A549 (cell line): Measurements from ENCODE around the gene AFG1L. TPM values are rescaled to one million over a fixed set of nuclear protein-coding genes. Genes with fewer than 3 reads are reported as not detected.
"Not testable (repeated sequence)": the region's sequence is repeated elsewhere in the genome, so short reads cannot be mapped to it uniquely, and the experiment has no call there.

ENCODE experiments used
- ATAC-seq, 2 experiments: fragments of 200-7000 bp in 1 of 2; fragments of >200 bp in 1 of 2; cut with Nextera tagmentation in 1 of 2; cut with Tn5 transposase in 1 of 2; 3 replicates each; pipeline versions ENCODE4 v1.8.0 to v1.9.1; 2018 to 2020; ENCODE audit warnings: mild to moderate bottlenecking in 1 of 2, moderate library complexity in 1 of 2
- CTCF ChIA-PET: fragments of 300-600 bp; sonication (Branson Sonifier 250); formaldehyde crosslinking; extraction: SDS; loops from one replicate; lab custom pipeline; 2021; ENCODE audit warnings: antibody characterized with exemption, inconsistent platforms; lab: Yijun Ruan, JAX
- POLR2A ChIA-PET: fragments of 350-600 bp; formaldehyde crosslinking; extraction: SDS; loops from one replicate; lab custom pipeline; 2021; ENCODE audit warnings: antibody characterized with exemption, inconsistent platforms; lab: Yijun Ruan, JAX
- DNase-seq, 2 experiments: peaks; one replicate each; pipeline versions ENCODE4 v3.0.0 to v3.0.0-alpha.2; 2011 to 2016; ENCODE audit warnings: low read depth in 1 of 2, low spot score in 1 of 2
- FAIRE-seq: peaks from 2 replicates; lab custom pipeline; 2011; peaks lifted over from hg19 to GRCh38; lab: Jason Lieb, UNC
- H3K27ac ChIP-seq, 2 experiments: fragments of >200 bp; sonication (Bioruptor Twin); formaldehyde crosslinking; 3 replicates each; pipeline ENCODE4 v1.5.1; 2016 to 2017
- H3K4me1 ChIP-seq: fragments of >200 bp; sonication (Bioruptor Twin); formaldehyde crosslinking; 3 replicates; pipeline ENCODE4 v1.6.1; 2016
- H3K4me2 ChIP-seq: fragments of >200 bp; sonication (Bioruptor Twin); formaldehyde crosslinking; 3 replicates; pipeline ENCODE4 v1.6.1; 2016
- H3K4me3 ChIP-seq: fragments of >200 bp; sonication (Bioruptor Twin); formaldehyde crosslinking; 3 replicates; pipeline ENCODE4 v1.5.1; 2016
- H3K9me3 ChIP-seq: fragments of >200 bp; sonication (Bioruptor Twin); formaldehyde crosslinking; 3 replicates; pipeline ENCODE4 v1.6.1; 2016
- CBX2 ChIP-seq: fragments of 200-600 bp; sonication (generic); IDR thresholded peaks from 2 replicates; pipeline ENCODE4 v1.6.1; 2016; ENCODE audit warnings: low read depth, mild to moderate bottlenecking, borderline replicate concordance
- GATA3 ChIP-seq: IDR thresholded peaks from 2 replicates; pipeline ENCODE4 v1.6.1; 2012; ENCODE audit warnings: borderline replicate concordance
- HOXB13 ChIP-seq: fragments of 250-450 bp; sonication (Bioruptor Pico); IDR thresholded peaks from 2 replicates; pipeline ENCODE4 v1.5.0; 2020; ENCODE audit warnings: low read depth, mild to moderate bottlenecking, moderate library complexity
- HOXB5 ChIP-seq: fragments of 250-450 bp; sonication (Bioruptor Pico); IDR thresholded peaks from 2 replicates; pipeline ENCODE4 v1.5.0; 2020; ENCODE audit warnings: mild to moderate bottlenecking, moderate library complexity
- NPAS2 ChIP-seq: fragments of 250-450 bp; sonication (Bioruptor Pico); IDR thresholded peaks from 2 replicates; pipeline ENCODE4 v1.8.0; 2022; ENCODE audit warnings: mild to moderate bottlenecking, moderate library complexity, borderline replicate concordance
- POLR2A ChIP-seq: IDR thresholded peaks from 2 replicates; pipeline ENCODE4 v1.6.1; 2012; ENCODE audit warnings: mild to moderate bottlenecking, low read length
- RARB ChIP-seq: fragments of 250-450 bp; sonication (Bioruptor Pico); IDR thresholded peaks from 2 replicates; pipeline ENCODE4 v1.8.0; 2021; ENCODE audit warnings: mild to moderate bottlenecking, moderate library complexity
- RCOR1 ChIP-seq: fragments of 150-350 bp; IDR thresholded peaks from 2 replicates; pipeline ENCODE4 v1.6.1; 2014; ENCODE audit warnings: antibody characterized with exemption, low read length, low read depth
- RFX5 ChIP-seq: fragments of 450-650 bp; IDR thresholded peaks from 2 replicates; pipeline ENCODE4 v1.7.1; 2014; ENCODE audit warnings: antibody characterized with exemption, mild to moderate bottlenecking, moderate library complexity
- SREBF2 ChIP-seq: fragments of 450-650 bp; IDR thresholded peaks from 2 replicates; pipeline ENCODE4 v1.6.1; 2014; ENCODE audit warnings: mild to moderate bottlenecking, moderate library complexity
- ZNF302 ChIP-seq: fragments of 250-450 bp; sonication (Bioruptor Pico); IDR thresholded peaks from 2 replicates; pipeline ENCODE4 v1.9.0; 2021; ENCODE audit warnings: inconsistent platforms, mild to moderate bottlenecking, moderate library complexity
- ZSCAN20 ChIP-seq: fragments of 250-450 bp; sonication (Bioruptor Pico); IDR thresholded peaks from 2 replicates; pipeline ENCODE4 v1.8.0; 2022; ENCODE audit warnings: mild to moderate bottlenecking, moderate library complexity
- WGBS: methylation state at CpG from one replicate; pipeline ENCODE4 v1.1.6; 2017; ENCODE audit errors: missing lambda C conversion rate; 5-methylcytosine and 5-hydroxymethylcytosine counted together
- polyA plus RNA-seq, 4 experiments: library from polyadenylated mRNA; depleted of rRNA in 3 of 4; stranded (reverse); fragments of >200 nt; fragmentation: RNase III in 1 of 4; extraction: RNeasy Plus Mini Kit Qiagen cat#74134 plus additional on column Dnase treatment in 1 of 4; gene quantifications; 2 replicates in 3 of 4; 3 replicates in 1 of 4; pipeline ENCODE4 v1.2.3, GENCODE V29; 2011 to 2017
- TF ChIP-seq, protein P1 (sequence below): fragments of 250-450 bp; sonication (Bioruptor Pico); IDR thresholded peaks from 2 replicates; pipeline ENCODE4 v1.5.0; 2020; ENCODE audit warnings: low read depth, mild to moderate bottlenecking, moderate library complexity
- TF ChIP-seq, protein P2 (sequence below): IDR thresholded peaks from 2 replicates; pipeline ENCODE4 v1.6.1; 2012
- TF ChIP-seq, protein P3 (sequence below): IDR thresholded peaks from 2 replicates; pipeline ENCODE4 v1.6.1; 2012; ENCODE audit warnings: low read depth, borderline replicate concordance
- TF ChIP-seq, protein P4 (sequence below): fragments of >200 bp; sonication (Bioruptor Twin); formaldehyde crosslinking; IDR thresholded peaks from 3 replicates; pipeline ENCODE4 v1.5.1; 2016
- TF ChIP-seq, protein P5 (sequence below): fragments of 450-650 bp; IDR thresholded peaks from 2 replicates; pipeline ENCODE4 v1.6.1; 2014; ENCODE audit warnings: antibody characterized with exemption

The AFG1L gene
- polyA plus RNA-seq, 2 of the 4 experiments (the other 2 are of a cell fraction): 1.3 to 2.3 TPM

DNA sequence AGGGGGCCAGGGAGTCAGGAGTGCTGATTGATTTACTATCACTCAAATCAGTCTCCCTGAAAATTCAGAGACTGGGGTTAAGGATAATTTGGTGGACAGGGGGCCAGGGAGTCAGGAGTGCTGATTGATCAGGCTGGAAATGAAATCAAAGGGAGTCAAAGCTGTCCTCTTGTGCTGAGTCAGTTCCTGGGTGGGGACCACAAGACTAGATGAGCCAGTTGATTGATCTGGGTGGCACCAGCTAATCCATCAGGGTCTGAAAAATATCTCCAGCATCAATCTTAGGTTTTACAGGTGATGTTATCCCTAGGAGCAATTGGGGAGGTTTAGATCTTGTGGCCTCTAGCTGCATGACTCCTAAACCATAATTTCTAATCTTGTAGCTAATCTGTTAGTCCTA is 6.1 kb upstream of the AFG1L start (continued):
- no peak for TF ChIP-seq ZSCAN20
- no peak for TF ChIP-seq NPAS2 (CRISPR knock-in tag)
- no peak for TF ChIP-seq ZNF302
- no peak for TF ChIP-seq POLR2A

DNA sequence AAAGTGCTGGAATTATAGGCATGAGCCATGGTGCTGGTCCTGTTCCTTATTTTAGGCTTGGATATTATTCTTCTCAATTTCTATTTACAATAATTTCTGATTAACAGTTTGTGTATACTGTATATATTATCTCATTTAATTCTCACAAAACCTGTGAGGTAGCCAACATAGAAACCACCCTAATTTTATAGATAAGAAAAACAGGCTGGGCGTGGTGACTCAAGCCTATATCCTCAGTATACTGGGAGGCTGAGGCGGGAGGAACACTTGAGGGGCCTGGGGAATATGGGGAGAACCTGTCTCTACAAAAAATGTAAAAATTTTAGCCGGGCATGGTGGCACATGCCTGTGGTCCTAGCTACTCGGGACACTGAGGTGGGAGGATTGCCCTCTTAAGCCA is 3.8 kb upstream of the AFG1L start:
- H3K9me3 ChIP-seq: no peaks in the 10 kb centered on the region
- ChIA-PET CTCF (interaction anchor here (0.6 to 0.7 kb wide), 2 partner anchors 119 to 1065 kb away, joined by 3 read pairs; no protein-coding TSS in a partner anchor), POLR2A (no interaction called here)
- FAIRE-seq (no peak), ATAC-seq (no peak), DNase-seq (no peak)
- H3K4me2 ChIP-seq: no peak overlapping the region
- TF ChIP-seq NPAS2 (CRISPR knock-in tag): no peak
- no peak overlapping the region for H3K4me3 ChIP-seq
- H3K4me1 ChIP-seq: peaks cover 6% of the 10 kb centered on the region; the same call in 1 of the 3 replicates
- whole genome bisulfite sequencing: 81% methylated on average over 4 of the region's 4 CpGs
- no peak overlapping the region for H3K27ac ChIP-seq

DNA sequence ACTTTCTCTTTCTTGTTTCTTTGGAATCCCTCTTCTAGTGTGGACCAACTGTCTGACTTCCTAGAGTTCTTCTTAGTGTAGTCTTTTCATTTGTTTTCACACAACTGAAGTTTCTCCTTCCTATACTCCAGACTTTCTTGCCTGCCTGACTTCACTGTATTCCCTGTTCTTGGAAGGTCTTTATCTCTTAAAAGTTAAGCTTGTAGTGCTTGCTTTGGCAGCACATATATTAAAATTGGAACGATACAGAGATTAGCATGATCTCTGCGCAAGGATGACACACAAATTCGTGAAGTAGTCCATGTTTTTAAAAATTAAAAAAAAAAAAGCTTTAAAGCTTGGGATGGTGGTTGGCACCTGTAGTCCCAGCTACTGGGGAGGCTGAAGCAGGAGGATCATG is 2.3 kb upstream of the AFG1L start:
- ATAC-seq, H3K4me2 ChIP-seq, H3K27ac ChIP-seq, POLR2A ChIA-PET, H3K4me3 ChIP-seq, FAIRE-seq, H3K4me1 ChIP-seq, DNase-seq, H3K9me3 ChIP-seq: not testable (repeated sequence)
- CTCF ChIA-PET: interaction anchor here (0.6 kb wide), 1 partner anchor 53 kb away, joined by 3 read pairs; no protein-coding TSS in a partner anchor
- 100% methylated on average over 3 of the region's 3 CpGs for WGBS

DNA sequence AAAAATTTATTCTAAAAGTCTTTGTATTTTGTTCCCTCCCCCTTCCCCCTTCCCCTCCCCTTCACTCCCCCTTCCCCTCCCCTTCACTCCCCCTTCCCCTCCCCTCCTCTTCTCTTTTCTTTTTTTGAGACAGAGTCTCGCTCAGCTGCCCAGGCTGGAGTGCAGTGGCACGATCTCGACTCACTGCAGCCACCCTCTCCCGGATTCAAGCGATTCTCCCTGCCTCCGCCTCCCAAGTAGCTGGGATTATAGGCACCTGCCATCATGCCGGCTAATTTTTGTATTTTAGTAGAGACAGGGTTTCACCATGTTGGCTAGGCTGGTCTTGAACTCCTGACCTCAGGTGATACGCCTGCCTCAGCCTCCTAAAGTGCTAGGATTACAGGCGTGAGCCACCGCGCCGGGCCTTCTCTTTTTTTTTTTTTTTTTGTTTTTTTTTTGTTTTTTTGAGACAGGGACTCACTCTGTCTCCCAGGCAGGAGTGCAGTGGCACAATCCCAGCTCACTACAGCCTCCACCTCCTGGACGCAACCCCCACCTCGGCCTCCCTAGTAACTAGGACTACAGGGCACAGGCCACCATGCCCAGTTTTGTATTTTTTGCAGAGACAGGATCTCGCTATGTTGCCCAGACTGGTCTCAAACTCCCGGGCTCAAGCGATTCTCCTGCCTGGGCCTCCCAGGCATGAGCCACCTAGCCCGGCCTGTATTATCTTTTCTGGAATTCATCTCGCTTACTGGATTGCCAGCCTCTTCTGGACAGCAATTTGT is 1.1 kb upstream of the AFG1L start:
- ATAC-seq: no peak
- no peak for DNase-seq
- Histone ChIP-seq H3K4me3 (peak overlapping the region; percentile 83), H3K27ac (peak overlapping the region; percentile 96 to 98), H3K4me2 (peak overlapping the region; percentile 88), H3K9me3 (no peaks in the 10 kb centered on the region), H3K4me1 (peaks cover 6% of the 10 kb centered on the region; the same call in 1 of the 3 replicates)
- TF ChIP-seq, protein P1, sequence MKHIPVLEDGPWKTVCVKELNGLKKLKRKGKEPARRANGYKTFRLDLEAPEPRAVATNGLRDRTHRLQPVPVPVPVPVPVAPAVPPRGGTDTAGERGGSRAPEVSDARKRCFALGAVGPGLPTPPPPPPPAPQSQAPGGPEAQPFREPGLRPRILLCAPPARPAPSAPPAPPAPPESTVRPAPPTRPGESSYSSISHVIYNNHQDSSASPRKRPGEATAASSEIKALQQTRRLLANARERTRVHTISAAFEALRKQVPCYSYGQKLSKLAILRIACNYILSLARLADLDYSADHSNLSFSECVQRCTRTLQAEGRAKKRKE (CRISPR knock-in tag): no peak
- TF ChIP-seq RCOR1: no peak
- no peak for TF ChIP-seq SREBF2
- TF ChIP-seq HOXB5 (CRISPR knock-in tag): no peak
- TF ChIP-seq RARB (CRISPR knock-in tag): no peak
- TF ChIP-seq, protein P2, sequence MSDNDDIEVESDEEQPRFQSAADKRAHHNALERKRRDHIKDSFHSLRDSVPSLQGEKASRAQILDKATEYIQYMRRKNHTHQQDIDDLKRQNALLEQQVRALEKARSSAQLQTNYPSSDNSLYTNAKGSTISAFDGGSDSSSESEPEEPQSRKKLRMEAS: no peak
- no peak for TF ChIP-seq CBX2
- no peak for TF ChIP-seq HOXB13 (CRISPR knock-in tag)
- TF ChIP-seq ZSCAN20: no peak
- TF ChIP-seq GATA3: no peak
- TF ChIP-seq, protein P3, sequence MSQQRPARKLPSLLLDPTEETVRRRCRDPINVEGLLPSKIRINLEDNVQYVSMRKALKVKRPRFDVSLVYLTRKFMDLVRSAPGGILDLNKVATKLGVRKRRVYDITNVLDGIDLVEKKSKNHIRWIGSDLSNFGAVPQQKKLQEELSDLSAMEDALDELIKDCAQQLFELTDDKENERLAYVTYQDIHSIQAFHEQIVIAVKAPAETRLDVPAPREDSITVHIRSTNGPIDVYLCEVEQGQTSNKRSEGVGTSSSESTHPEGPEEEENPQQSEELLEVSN: no peak
- TF ChIP-seq RFX5: no peak
- TF ChIP-seq, protein P4, sequence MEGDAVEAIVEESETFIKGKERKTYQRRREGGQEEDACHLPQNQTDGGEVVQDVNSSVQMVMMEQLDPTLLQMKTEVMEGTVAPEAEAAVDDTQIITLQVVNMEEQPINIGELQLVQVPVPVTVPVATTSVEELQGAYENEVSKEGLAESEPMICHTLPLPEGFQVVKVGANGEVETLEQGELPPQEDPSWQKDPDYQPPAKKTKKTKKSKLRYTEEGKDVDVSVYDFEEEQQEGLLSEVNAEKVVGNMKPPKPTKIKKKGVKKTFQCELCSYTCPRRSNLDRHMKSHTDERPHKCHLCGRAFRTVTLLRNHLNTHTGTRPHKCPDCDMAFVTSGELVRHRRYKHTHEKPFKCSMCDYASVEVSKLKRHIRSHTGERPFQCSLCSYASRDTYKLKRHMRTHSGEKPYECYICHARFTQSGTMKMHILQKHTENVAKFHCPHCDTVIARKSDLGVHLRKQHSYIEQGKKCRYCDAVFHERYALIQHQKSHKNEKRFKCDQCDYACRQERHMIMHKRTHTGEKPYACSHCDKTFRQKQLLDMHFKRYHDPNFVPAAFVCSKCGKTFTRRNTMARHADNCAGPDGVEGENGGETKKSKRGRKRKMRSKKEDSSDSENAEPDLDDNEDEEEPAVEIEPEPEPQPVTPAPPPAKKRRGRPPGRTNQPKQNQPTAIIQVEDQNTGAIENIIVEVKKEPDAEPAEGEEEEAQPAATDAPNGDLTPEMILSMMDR: no peak
- TF ChIP-seq, protein P5, sequence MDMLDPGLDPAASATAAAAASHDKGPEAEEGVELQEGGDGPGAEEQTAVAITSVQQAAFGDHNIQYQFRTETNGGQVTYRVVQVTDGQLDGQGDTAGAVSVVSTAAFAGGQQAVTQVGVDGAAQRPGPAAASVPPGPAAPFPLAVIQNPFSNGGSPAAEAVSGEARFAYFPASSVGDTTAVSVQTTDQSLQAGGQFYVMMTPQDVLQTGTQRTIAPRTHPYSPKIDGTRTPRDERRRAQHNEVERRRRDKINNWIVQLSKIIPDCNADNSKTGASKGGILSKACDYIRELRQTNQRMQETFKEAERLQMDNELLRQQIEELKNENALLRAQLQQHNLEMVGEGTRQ: no peak
- 85% methylated on average over 19 of the region's 19 CpGs for WGBS
- POLR2A ChIA-PET: interaction anchor here (2.4 kb wide), 1 partner anchor 32 kb away, joined by 16 read pairs; the partner anchor contains the start of gene SNX3
- CTCF ChIA-PET: no interaction called here
- FAIRE-seq: no peak
